Suppressor macrophage treated with lipopolysaccharide for 4 hours (primary cell): ENCODE results near the gene AAK1.
A peak's percentile ranks its signal among the peaks of the same experiment; 100 is the strongest.
"Not testable (repeated sequence)": the region's sequence is repeated elsewhere in the genome, so short reads cannot be mapped to it uniquely, and the experiment has no call there.

Experiments
- DNase-seq: peaks from one replicate; pipeline ENCODE4 v3.0.0-alpha.2; 2020

The AAK1 gene

DNA sequence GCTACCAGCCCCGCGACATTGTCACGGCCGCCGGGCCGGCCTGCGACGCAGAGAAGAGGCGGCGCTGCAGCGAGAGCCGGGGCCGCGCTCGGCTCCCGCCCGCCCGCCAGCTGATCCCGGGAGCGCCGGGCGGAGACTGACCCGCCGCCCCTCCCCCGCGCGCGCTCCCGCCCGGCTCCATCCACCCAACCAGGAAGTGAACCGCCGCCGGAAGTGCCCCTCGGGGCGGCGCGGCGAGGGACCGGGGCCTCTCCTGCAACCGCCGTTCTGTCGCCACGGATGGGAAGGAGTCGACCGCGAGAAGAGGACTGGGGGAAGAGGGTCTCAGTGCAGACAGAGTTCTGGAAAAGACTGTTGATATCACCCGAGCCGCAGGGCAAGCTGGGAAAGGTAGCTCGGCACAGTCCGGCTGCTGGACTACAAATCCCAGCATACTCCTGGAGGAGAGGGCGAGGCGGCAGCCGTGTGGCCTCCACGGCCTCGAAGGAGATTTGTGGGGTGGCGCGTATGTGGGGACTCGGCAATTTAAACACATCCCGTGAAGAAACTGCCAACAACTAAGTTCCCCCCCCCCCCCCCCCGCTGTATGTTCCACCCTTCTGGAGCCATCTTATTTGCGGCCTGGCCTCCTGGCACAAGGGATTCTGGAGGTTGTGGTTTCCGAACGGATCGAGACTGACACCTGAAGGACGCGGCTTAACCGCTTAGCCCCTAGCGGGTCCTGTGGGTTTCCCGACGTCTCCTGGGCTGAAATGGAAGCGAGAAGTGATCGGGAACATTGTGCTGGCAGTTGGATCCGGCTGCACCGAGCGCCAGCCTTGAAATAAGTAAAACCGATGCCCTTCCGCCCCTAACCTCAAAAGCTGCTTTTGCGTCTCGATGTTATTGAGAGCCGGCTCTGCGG, at the start of gene AAK1:
Gene AAK1 (minus strand): TSS at position 138 of the 904 bp plus-strand sequence. CDS start 699 bp downstream, outside the sequence.
- DNase-seq, result peak; percentile 94

DNA sequence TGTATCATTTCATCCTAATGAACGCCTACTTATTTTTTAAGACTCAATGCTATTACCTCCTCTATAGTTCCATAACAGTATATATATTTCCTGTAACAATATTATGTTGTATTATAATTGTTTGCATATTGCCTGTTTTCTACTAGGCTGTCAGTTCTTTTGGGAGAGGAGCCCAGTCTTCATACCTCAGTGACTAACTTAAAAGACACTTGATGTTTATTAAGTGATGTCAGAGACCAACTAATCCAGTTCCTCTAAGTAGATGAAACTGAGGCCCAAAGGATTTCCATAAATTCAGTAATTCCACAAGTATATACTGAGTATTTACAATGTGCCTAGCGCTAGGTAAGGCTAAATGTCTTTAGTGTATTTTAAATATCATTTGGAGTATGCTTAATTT, 48.9 kb upstream of the AAK1 start:
- DNase-seq, result no peak

DNA sequence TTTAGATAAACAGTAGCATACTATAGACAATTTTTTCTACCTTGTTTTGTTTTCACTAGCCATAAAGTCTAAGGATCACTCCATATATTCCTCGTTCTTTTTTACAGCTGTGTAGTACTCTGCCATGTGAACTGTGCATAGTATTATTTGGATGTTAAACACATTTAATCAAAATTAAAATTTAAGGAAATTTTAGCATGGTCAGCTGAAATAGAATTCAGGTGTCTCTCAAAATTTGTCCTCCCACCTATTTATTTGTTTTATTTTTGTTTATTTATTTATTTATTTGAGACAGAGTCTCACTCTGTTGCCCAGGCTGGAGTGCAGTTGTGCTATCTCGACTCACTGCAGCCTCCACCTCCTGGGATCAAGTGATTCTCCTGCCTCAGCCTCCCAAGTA, 46.4 kb upstream of the AAK1 start:
- DNase-seq, result no peak

DNA sequence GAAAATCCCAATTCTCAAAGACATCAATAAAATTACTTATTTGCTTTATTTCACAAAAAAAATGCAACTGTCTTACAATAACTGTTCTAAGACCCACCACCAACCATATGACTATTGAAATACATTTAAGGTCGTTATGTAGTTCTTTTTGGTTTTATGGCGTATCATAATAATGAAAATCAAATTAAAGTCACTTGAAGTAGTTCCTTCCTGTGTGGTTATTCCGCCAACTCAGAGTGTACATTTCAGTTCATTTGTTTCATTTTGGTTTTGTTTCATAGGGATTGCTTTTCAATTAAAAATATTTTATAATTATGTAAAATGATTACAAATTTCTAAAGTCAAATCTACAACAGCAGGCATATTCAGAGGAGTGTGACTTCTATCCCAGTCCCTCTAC, 45.9 kb upstream of the AAK1 start:
- no peak for DNase-seq

DNA sequence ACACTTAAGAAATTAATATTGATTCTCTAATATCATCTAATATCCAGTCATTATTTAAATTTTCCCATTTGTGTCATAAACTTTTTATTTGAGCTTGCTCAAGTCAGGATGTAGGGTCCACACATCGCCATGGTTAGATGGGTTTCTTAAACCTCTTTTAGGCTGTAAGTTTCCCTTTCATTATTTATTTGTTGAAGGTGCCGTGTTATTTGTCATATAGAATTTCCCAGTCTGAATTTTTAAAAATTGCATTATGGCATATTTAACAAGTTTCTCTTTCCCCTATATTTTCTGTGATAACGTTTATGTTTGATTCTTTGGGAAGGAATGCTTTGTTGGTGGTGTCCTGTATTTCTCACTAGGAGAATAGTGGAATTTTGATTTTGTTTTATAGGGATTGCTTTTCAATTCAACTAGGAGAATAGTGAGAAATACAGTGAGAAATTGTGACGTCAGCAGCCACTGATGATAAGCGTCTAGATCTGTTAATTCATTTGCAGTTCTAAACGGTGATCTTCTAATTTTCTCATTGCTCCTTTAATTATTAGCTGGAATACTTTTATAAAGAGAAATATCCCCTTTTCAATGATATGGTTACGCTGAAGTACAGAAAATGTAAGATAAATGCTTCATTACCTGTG, 44.6 kb upstream of the AAK1 start:
- DNase-seq, result no peak

DNA sequence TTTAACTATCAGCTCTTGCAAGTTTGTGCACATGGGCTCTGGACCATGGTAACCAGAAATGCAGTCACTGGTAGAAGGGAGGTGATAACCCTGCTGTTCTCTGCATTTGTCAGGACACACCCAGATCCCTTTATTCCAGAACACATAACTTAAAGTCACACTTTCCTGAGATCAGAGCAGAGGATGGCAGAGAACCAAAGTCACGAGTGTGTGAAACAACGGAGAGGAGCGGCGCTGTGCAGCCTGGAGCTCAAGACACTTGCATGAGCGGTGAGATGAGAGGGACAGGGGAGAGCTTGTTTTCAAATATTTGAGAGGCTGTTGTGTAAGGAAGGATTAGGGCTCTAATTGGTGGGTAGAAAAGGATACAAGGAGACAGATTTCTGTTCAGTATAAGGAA, 43.3 kb upstream of the AAK1 start:
- no peak for DNase-seq

DNA sequence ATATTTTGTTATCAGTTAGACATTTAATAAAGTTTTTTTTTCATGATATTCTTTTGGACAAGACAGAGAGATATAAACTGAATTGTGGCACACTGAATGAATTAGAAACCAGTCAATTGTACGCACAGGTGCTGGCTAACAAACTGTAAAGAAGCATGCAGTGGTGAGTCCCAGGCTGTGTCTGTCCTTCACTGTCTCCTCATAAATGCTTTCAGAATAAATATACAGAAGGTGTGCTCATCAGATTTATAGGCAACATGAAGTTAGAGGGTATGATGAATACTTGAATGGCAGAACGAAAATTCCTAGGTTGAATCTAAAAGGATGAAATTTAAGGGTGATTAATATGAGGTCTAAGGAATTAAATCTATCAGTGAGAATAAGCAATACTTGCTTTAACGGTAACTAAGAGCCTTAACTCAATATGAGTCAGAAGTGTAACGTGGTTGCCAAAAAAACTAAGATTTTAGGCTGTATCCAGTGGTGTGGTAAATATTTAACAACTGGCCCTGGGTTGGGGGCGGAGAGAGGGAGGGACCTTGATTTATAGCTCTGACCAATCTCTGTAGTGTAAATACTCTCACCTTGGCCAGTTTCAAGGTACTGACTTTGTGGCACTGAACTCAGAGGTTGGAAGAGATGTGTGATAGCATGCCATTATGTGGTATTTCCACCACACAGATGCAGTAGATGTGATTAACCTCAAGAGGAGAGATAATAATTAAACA, 41.9 kb upstream of the AAK1 start:
- DNase-seq, result no peak

DNA sequence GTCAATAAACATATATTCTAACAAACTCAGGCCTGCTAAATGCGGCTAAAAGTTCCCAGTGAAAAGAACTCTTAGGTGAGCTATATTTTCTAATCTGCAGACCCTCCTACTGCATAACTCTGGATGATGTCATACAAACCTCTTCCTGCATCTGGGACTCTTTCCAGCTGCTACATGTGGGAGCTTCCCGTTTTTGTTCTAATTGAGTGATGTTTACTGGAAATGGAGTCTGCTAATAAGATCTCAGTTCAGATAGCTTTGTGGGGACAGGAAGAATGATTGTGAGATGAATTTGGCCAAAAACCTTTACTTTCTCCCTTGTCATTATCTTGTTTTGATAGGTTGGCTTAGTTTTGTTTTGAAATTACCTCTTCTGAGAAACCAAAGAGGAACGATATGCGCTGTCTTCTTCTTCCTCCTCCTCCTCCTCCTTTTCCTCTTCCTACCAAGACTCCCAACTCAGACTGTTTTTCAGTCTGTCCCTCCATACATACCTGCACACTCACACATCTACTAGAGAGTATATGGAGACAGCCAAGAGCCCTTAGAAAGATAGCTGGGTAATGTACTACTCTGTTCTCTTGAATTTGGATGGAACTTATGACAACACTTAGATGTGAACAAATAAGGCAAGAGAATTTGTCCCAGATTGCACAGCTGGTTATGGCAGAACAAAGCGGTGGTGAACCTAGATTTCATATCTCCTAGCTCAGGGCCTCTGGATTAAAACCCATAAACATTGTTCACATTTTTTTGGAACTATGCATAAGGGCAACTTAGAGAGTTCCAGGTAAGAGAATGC, 39.8 kb upstream of the AAK1 start:
- DNase-seq, result peak; percentile 76

DNA sequence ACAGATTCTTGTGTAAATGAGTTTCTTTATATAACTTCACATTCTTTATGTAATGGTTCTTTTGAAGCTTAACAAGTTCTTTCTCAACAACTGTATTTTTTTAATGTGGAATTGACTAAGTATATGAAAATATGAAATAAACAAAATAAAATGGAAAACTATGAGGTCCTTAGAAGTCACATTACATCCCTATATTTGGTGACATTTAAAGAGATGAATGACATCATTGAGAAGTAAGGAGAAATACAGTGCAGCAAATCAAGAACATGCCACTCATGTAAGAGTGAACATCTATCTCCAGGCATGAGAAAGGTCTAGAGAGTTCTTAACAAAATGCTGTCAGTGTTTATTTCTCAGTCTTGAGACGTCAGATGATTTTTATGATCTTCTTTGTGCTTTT, 39.0 kb upstream of the AAK1 start:
- no peak for DNase-seq

DNA sequence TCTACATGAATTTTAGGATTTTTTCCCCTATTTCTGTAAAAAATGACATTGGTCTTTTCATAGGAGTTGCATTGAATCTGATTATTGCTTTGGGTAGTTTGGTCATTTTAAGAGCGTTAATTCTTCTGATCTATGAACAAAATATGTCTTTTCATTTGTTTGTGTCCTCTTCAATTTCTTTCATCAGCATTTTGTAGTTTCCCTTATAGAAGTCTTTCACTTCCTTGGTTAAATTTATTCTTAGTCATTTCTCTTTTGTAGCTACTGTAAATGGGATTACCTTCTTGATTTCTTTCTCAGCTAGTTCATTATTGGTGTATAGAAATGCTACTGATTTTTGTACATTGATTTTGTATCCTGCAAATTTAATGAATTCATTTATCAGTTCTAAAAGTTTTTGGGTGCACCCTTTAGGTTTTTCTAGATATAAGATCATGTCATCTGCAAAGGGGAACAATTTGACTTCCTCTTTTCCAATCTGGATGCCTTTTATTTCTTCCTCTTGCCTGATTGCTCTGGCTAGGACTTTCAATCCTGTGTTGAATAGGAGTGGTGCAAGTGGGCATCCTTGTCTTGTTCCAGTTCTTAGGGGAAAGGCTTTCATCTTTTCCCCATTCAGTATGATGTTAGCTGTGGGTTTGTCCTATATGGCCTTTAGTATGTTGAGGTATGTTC, 36.6 kb upstream of the AAK1 start:
- DNase-seq, result peak; percentile 63

DNA sequence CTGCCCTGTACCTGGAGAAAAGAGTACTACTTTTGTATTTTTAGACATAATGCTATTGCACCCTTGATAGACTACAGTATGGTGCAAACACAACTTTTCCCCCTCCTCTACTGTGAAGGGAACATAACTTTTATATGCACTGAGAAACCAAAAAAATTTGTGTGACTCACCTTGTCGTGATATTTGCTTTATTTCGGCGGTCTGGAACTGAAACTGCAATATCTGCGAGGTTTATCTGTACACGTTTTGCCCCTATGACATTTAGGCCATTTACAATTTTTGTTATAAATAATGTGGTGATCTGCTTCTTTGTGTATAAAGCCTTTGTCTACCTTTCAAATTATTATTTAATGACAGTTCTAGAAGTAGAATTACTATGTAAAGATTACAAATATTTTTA, 34.4 kb upstream of the AAK1 start:
- DNase-seq, result no peak

DNA sequence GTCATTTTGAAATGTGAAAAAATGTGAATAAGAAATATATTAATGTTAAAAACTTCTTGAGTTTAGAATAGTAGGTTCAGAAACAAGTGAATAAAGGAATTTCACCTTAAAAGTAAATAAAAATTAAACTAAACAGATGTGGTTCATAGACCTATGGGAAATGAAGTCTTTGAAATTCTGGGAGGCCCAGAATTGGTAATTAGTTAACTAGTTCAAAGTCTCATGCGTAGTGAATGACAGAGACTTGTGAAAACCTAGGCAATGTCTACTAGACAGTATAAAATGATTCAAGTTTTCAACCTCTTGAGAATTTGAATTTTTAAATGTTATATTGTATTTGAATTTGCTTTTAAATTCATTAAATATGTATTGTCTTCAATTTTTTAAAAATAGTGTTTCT, 32.6 kb upstream of the AAK1 start:
- no peak for DNase-seq

DNA sequence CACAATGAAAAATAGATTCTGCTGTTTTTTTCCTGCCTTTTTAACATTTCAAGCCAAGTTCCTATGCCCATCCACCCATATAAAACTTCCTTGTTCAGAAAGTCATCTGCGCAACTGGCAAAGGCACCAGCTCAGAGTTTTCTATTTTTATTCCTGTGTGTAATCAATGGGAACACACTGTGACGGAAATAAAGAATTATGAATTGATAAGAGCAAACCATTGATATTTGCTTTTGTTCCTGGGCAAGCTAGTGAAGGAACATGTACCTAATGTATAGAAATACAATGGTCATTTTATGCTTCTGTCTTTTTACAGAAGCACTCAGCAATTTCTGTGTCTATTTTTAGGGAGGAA, 30.8 kb upstream of the AAK1 start:
- no peak for DNase-seq

DNA sequence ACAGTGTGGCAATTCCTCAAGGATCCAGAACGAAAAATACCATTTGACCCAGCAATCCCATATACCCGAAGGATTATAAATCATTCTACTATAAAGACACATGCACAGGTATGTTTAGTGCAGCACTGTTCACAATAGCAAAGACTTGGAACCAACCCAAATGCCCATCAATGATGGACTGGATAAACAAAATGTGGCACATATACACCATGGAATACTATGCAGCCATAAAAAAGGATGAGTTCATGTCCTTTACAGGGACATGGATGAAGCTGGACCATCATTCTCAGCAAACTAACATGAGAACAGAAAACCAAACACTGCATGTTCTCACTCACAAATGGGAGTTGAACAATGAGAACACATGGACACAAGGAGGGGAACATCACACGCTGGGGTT, 29.6 kb upstream of the AAK1 start:
- DNase-seq, result not testable (repeated sequence)

DNA sequence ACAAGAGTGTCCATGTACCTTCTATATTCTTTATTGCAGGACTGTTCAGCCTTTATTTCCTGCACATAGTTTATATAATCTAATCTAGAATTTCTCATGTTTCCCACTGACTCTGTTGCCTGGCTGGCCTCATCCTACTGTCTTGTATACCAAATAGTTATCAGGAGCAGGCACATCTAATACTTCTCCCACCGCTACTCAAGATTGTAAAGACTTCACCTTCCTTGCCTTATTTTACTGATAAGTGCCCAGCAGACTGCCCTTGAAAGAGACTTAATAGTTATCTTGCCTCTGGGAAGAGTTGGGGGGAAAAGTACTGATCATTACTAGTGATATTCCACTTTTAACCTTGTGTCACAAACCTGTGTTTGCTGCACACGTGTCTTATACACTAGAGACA, 26.1 kb upstream of the AAK1 start:
- DNase-seq, result no peak

DNA sequence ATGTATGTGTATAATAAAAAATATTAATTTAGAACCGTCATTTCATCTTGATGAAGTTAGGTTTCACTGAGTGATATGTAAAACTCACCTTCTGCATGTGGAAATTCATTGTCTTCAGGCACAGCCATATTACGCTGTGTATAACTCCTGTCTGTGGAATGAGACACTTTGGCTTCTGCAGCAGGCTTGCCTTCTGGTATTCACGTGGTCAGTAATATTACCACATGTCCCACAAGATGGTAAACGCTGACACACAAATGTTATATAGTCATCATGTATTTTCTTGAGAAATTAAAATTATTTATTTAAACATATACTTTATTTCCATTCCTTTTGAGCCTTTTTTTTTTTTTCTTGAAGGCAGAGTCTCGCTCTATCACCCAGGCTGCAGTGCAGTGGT, 25.1 kb upstream of the AAK1 start:
- DNase-seq, result no peak

DNA sequence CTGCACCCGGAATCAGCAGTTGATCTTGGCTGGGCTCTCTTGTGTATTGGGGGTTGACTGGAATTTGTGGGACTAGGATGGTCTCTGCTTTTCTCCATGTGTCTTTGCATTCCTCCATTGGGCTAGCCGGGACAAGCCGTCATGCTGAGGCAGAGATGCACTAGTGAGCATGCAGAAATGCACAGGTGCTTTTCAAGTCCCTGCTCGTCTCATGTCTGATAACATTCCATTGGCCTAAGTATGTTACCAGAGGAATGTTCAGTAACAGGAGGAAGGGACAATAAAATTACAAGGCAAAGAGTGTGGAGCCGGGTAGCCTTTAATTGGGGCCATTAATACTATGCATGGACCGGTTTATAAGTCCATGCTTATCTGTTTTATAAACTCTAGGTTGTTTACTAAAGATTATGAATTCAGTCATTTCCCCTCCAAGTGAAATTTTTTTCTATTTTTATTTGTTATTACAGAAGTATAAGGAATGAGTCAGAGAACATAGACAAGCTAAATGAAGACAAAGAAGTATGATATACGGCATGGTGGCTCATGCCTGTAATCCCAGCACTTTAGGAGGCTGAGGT, 24.4 kb upstream of the AAK1 start:
- DNase-seq, result no peak

DNA sequence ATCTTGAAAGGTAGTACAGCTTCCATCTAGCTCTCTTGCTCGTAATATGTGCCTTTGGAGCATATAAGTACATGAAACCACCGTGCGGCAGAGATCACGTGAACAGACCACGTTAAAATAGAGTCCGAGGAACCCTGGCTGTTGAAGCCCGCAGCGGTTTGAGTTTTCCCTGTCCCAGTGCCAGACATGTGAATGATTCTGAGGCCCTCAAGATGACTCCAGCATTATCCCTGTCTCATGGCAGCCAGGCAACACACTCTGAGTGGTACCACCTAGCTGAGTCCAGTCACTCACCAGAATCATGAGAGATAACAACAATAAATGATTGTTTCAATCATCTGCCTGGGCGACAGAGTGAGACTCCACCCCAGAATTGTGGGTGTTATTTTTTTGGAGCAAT, 21.6 kb upstream of the AAK1 start:
- no peak for DNase-seq

DNA sequence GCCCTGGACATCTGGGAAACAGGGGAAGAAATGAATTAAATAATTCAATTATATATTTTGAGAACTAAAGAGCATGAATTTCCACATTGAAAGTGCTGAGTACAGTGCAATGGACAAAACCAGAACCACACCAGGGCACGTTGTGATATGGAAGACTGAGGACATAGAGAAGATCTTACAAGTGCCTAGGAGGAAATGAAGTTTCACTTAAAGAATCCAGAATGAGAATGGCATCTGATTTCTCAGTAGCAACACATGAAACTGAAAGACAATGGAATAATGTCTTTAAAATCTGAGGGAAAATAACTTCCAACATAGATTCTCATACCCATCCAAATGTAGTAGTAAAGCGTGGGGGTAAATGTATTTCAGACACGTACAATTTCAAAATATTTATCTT, 20.3 kb upstream of the AAK1 start:
- no peak for DNase-seq

DNA sequence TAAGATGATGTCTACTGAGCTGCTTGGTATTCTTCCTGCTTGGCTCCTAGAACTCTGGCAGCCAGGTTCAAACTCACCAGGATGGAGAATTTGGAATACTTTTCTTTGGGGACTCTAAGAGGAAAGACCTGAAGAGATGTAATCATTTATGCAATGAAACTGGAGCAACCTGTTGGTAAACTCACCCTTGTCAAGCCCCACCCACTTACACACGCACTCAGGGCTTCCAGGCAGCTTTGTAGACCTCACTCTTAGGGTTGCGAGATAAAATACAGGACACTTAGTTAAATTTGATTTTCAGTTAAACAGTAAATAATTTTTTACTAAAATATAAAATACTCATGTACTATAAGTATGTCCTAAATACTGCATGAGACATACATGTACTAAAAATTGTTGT, 19.0 kb upstream of the AAK1 start:
- not testable (repeated sequence) for DNase-seq

DNA sequence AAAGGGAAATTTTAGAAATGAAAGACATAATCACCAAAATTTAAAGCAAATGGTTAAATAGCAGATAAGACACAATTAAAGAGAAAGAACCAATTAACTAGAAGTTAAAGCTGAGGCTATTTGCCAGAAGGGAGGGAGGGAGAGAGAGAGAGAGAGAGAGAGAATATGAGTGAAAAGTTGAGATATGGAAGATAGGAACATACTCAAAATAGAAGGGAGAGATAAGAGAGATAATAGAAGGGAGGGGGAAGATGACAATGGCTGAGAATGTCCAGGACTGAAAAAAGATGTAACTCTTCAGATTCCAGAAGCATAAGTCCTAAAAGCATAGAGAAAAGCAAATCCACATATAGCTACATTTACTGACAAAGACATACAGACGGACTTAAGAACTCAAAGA, 17.1 kb upstream of the AAK1 start:
- DNase-seq, result no peak

DNA sequence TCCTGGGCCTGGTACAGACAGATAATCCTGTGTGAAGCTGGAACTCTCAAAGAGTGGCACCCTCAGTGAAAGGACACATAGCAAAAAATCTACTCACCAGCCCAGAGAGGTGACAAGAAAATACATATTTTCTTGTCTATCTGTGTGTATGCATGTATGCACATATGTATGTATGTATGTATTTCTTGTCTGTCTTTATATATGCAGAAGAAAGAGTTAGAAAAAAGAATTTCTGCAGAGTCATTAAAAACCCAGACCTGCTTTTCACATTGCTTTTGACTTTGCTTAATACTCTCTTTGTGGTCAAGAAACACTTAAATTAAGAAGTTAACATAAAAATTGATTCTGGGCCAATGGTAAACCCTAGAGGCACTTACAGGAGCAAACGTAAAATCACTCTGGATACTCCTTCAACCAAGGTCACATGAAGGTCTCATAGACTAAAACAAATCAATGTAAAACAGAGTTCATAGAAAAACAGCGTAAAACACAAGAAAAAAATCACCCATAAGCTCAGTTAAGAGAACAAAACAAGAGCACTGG, 16.5 kb upstream of the AAK1 start:
- no peak for DNase-seq
